ENCODE results near the gene CDK6. TPM values are rescaled to one million over a fixed set of nuclear protein-coding genes. Genes with fewer than 3 reads are reported as not detected.

Gene CDK6
- total RNA-seq, 1 experiment from 2014 or later: 175 TPM

DNA sequence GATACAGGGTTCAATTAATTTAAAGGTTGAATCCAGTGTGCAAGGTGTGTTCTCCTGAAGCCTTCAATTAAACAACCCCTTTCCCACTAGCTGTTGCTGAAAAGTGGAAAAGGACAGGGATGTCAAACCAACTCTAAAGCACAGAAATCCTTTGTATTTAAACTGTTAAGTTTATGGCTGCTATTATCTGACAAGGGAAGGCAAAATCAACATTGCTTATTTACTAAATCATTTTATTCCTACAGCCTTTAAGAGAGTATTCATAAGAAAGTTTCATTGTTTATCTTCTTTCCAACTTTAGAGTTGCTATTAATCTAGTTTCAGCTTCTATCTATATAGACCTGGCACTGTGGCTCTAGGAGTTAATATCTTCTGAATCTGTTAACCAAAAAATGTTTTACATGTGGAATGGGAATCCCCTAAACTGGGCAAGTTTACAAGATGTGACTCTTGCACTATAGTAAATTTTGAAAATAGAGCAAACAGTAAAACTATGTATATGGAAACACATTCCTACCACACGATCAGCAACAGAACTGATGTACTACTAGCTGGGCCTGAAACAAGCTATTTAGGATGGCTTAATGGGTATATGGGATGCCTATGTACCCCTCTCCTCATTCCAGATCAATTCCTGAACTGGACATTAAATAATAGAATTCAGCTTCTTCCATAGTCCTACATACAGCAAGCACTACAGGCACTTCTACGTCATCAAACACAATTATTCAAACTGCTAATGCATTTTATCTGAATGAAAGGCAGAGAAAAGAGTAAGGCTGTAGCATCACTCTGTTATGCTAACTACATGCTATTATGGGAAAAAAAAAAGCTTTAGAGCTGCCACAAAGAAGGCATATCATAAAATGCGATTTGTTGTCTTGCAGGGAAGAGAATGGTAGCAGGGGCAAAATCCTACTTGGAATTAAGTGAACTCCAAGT, 52.8 kb downstream of the CDK6 start:
- no peaks in the 10 kb centered on the region for H3K27me3 Mint-ChIP-seq (ENCODE audit: insufficient read depth, unreplicated experiment)
- ChIA-PET POLR2A (no interaction called here), CTCF (interaction anchor here (0.6 kb wide), 1 partner anchor 411 kb away, joined by 3 read pairs; no protein-coding TSS in a partner anchor)
- peaks cover 41% of the 10 kb centered on the region for H3K4me1 Mint-ChIP-seq (ENCODE audit: low read depth, unreplicated experiment)
- peaks cover 7% of the 10 kb centered on the region for H3K9me3 ChIP-seq
- BruUV-seq (replicated peaks): no TSS peak
- H3K27me3 ChIP-seq (replicated peaks; ENCODE audit: control insufficient read depth, insufficient read depth, low read length): no peaks in the 10 kb centered on the region
- peaks cover 5% of the 10 kb centered on the region for H3K9me3 Mint-ChIP-seq (ENCODE audit: unreplicated experiment)
- H3K4me3 ChIP-seq (ENCODE audit: low read depth, low read length): no peak overlapping the region
- intact Hi-C loops (cut with micrococcal nuclease; ENCODE audit: unreplicated experiment): no loop called here
- TF ChIP-seq, protein P1, sequence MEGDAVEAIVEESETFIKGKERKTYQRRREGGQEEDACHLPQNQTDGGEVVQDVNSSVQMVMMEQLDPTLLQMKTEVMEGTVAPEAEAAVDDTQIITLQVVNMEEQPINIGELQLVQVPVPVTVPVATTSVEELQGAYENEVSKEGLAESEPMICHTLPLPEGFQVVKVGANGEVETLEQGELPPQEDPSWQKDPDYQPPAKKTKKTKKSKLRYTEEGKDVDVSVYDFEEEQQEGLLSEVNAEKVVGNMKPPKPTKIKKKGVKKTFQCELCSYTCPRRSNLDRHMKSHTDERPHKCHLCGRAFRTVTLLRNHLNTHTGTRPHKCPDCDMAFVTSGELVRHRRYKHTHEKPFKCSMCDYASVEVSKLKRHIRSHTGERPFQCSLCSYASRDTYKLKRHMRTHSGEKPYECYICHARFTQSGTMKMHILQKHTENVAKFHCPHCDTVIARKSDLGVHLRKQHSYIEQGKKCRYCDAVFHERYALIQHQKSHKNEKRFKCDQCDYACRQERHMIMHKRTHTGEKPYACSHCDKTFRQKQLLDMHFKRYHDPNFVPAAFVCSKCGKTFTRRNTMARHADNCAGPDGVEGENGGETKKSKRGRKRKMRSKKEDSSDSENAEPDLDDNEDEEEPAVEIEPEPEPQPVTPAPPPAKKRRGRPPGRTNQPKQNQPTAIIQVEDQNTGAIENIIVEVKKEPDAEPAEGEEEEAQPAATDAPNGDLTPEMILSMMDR (IDR thresholded peaks at IDR 0.05; ENCODE audit: insufficient read depth in 1 of 2, low read depth in 1 of 2, low read length in 1 of 2, severe bottlenecking in 1 of 2, unreplicated experiment in 1 of 2): no peak
- no peaks in the 10 kb centered on the region; the same call in 1 of the 2 replicates for H3K36me3 ChIP-seq (ENCODE audit: control insufficient read depth, insufficient read depth, low read length)
- no peak overlapping the region for H3K4me3 Mint-ChIP-seq (ENCODE audit: unreplicated experiment)
- H3K36me3 Mint-ChIP-seq (ENCODE audit: insufficient read depth, unreplicated experiment): peaks cover 29% of the 10 kb centered on the region
- peak overlapping the region; percentile 12 for H3K27ac Mint-ChIP-seq (ENCODE audit: unreplicated experiment)
- no peak for DNase-seq
- H3K4me1 ChIP-seq: peaks cover 29% of the 10 kb centered on the region

DNA sequence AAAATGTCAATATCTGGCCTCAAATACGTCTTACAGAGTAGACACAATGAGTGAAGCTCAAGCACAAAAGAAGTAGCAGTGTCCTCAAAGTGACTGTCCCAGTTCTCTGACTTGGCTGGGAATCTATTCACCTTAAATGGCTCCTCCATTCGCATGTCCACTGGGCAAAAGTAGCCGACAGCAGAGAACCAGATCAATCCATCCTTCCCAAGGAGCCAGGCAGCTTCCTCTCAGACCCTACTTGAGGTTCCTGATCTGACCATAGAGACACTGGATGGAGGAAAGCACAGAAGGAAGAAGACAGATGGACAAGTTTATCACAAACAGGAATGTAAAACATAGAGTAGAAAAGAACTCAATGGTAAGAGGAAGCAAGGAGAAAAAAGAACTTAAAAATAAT, 53.5 kb downstream of the CDK6 start:
- no peaks in the 10 kb centered on the region for H3K27me3 Mint-ChIP-seq (ENCODE audit: insufficient read depth, unreplicated experiment)
- peaks cover 35% of the 10 kb centered on the region for H3K36me3 Mint-ChIP-seq (ENCODE audit: insufficient read depth, unreplicated experiment)
- H3K4me1 ChIP-seq: peaks cover 29% of the 10 kb centered on the region
- no peaks in the 10 kb centered on the region for H3K9me3 Mint-ChIP-seq (ENCODE audit: unreplicated experiment)
- H3K4me1 Mint-ChIP-seq (ENCODE audit: low read depth, unreplicated experiment): peaks cover 41% of the 10 kb centered on the region
- ChIA-PET POLR2A (no interaction called here), CTCF (interaction anchor here (0.6 kb wide), 1 partner anchor 412 kb away, joined by 3 read pairs; no protein-coding TSS in a partner anchor)
- BruUV-seq (replicated peaks): no TSS peak
- no peaks in the 10 kb centered on the region for H3K36me3 ChIP-seq (ENCODE audit: control insufficient read depth, insufficient read depth, low read length)
- no peak overlapping the region for H3K4me3 Mint-ChIP-seq (ENCODE audit: unreplicated experiment)
- peak overlapping the region; percentile 12 for H3K27ac Mint-ChIP-seq (ENCODE audit: unreplicated experiment)
- H3K4me3 ChIP-seq (ENCODE audit: low read depth, low read length): no peak overlapping the region
- TF ChIP-seq, protein P1 (IDR thresholded peaks at IDR 0.05; ENCODE audit: insufficient read depth in 1 of 2, low read depth in 1 of 2, low read length in 1 of 2, severe bottlenecking in 1 of 2, unreplicated experiment in 1 of 2): no peak
- intact Hi-C loops (cut with micrococcal nuclease; ENCODE audit: unreplicated experiment): no loop called here
- H3K9me3 ChIP-seq: peaks cover under 1% of the 10 kb centered on the region; the same call in 1 of the 2 replicates
- no peaks in the 10 kb centered on the region for H3K27me3 ChIP-seq (replicated peaks; ENCODE audit: control insufficient read depth, insufficient read depth, low read length)
- DNase-seq: no peak

DNA sequence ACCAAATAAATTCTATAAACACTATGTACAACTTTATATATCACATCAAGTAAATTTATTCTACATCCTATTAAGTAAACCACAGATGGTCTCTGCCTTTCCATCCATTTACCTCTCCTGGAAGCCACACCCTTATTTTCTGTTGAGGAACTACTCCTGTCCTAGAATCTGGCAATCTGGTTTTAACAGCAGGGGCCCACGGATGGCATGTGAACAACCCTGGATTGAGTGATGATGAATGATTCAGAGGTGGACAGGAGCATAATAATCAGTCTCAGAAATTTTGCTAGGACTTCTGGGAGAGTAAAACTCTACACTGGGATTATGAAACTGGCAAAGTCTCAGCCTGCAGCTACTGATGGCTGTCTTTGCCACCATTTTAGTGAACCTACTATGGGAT, 54.1 kb downstream of the CDK6 start:
- TF ChIP-seq, protein P1 (IDR thresholded peaks at IDR 0.05; ENCODE audit: insufficient read depth in 1 of 2, low read depth in 1 of 2, low read length in 1 of 2, severe bottlenecking in 1 of 2, unreplicated experiment in 1 of 2): no peak
- Mint-ChIP-seq H3K36me3 (ENCODE audit: insufficient read depth, unreplicated experiment) (peaks cover 40% of the 10 kb centered on the region), H3K9me3 (ENCODE audit: unreplicated experiment) (no peaks in the 10 kb centered on the region), H3K27ac (ENCODE audit: unreplicated experiment) (peak overlapping the region; percentile 50), H3K4me3 (ENCODE audit: unreplicated experiment) (no peak overlapping the region), H3K27me3 (ENCODE audit: insufficient read depth, unreplicated experiment) (no peaks in the 10 kb centered on the region), H3K4me1 (ENCODE audit: low read depth, unreplicated experiment) (peaks cover 41% of the 10 kb centered on the region)
- ChIA-PET POLR2A (no interaction called here), CTCF (no interaction called here)
- BruUV-seq (replicated peaks): no TSS peak
- intact Hi-C loops (cut with micrococcal nuclease; ENCODE audit: unreplicated experiment): no loop called here
- peaks cover 29% of the 10 kb centered on the region for H3K4me1 ChIP-seq
- no peak overlapping the region for H3K4me3 ChIP-seq (ENCODE audit: low read depth, low read length)
- no peak for DNase-seq
- H3K36me3 ChIP-seq (ENCODE audit: control insufficient read depth, insufficient read depth, low read length): no peaks in the 10 kb centered on the region
- H3K9me3 ChIP-seq: no peaks in the 10 kb centered on the region
- H3K27me3 ChIP-seq (replicated peaks; ENCODE audit: control insufficient read depth, insufficient read depth, low read length): no peaks in the 10 kb centered on the region
